Loucy (cell line): ENCODE data around the gene TNK1.
"Not testable (repeated sequence)": the region's sequence is repeated elsewhere in the genome, so short reads cannot be mapped to it uniquely, and the experiment has no call there.

Experiments
- H2AFZ ChIP-seq: fragments of 200-600 bp; sonication (generic); 2 replicates; pipeline ENCODE4 v1.6.0; 2016; ENCODE audit warnings: antibody characterized with exemption, mild to moderate bottlenecking, low read length, moderate library complexity
- H3F3A ChIP-seq: fragments of 200-600 bp; 2 replicates; pipeline ENCODE4 v1.6.0; 2016; ENCODE audit warnings: antibody characterized with exemption, low read depth, mild to moderate bottlenecking
- H3K27me3 ChIP-seq: fragments of 200-600 bp; sonication (generic); 2 replicates; pipeline ENCODE4 v1.6.1; 2014; ENCODE audit warnings: low read length, mild to moderate bottlenecking; ENCODE audit not compliant: insufficient read depth, poor library complexity, severe bottlenecking
- H3K36me3 ChIP-seq: fragments of 200-600 bp; sonication (generic); 2 replicates; pipeline ENCODE4 v1.6.1; 2016; ENCODE audit warnings: low read length; ENCODE audit not compliant: insufficient read depth
- H3K4me1 ChIP-seq: fragments of 200-600 bp; sonication (generic); 2 replicates; pipeline ENCODE4 v1.5.1; 2014; ENCODE audit warnings: low read length, mild to moderate bottlenecking; ENCODE audit not compliant: insufficient read depth, poor library complexity, severe bottlenecking
- H3K4me2 ChIP-seq: fragments of 200-600 bp; sonication (generic); 2 replicates; pipeline ENCODE4 v1.6.0; 2014; ENCODE audit warnings: antibody characterized with exemption, low read length, low read depth, mild to moderate bottlenecking; ENCODE audit not compliant: poor library complexity, severe bottlenecking
- H3K4me3 ChIP-seq: fragments of 200-600 bp; sonication (generic); 2 replicates; pipeline ENCODE4 v1.5.1; 2014; ENCODE audit warnings: low read length, mild to moderate bottlenecking, mixed read lengths; ENCODE audit not compliant: poor library complexity, severe bottlenecking
- H3K79me2 ChIP-seq: fragments of 200-600 bp; sonication (generic); 2 replicates; pipeline ENCODE4 v1.6.1; 2014; ENCODE audit warnings: low read length; ENCODE audit not compliant: insufficient read depth
- H3K9ac ChIP-seq: fragments of 200-600 bp; sonication (generic); 2 replicates; pipeline ENCODE4 v1.6.0; 2014; ENCODE audit warnings: mild to moderate bottlenecking, low read depth, low read length, moderate library complexity; ENCODE audit not compliant: poor library complexity, severe bottlenecking
- H3K9me2 ChIP-seq: fragments of 200-600 bp; sonication (generic); replicated peaks from 2 replicates; pipeline ENCODE4 v1.6.1; 2016; ENCODE audit warnings: low read depth, low read length, mixed read lengths
- H3K9me3 ChIP-seq: fragments of 200-600 bp; sonication (generic); 2 replicates; pipeline ENCODE4 v1.6.1; 2014; ENCODE audit warnings: mild to moderate bottlenecking, antibody characterized with exemption, low read length, low read depth; ENCODE audit not compliant: insufficient read depth
- H4K20me1 ChIP-seq: fragments of 200-600 bp; sonication (generic); 2 replicates; pipeline ENCODE4 v1.6.0; 2014; ENCODE audit warnings: antibody characterized with exemption, low read length, mild to moderate bottlenecking; ENCODE audit not compliant: insufficient read depth, poor library complexity, severe bottlenecking
- EZH2phosphoT487 ChIP-seq: fragments of 200-600 bp; IDR thresholded peaks from 2 replicates; pipeline ENCODE4 v1.6.1; 2018; ENCODE audit warnings: antibody characterized with exemption, mild to moderate bottlenecking, moderate library complexity, borderline replicate concordance
- TF ChIP-seq, protein P1 (sequence below): fragments of 200-600 bp; sonication (generic); conservative IDR thresholded peaks from 2 replicates; pipeline ENCODE4 v1.5.1; 2014; ENCODE audit warnings: mild to moderate bottlenecking, antibody characterized with exemption, low read length

The TNK1 gene

DNA sequence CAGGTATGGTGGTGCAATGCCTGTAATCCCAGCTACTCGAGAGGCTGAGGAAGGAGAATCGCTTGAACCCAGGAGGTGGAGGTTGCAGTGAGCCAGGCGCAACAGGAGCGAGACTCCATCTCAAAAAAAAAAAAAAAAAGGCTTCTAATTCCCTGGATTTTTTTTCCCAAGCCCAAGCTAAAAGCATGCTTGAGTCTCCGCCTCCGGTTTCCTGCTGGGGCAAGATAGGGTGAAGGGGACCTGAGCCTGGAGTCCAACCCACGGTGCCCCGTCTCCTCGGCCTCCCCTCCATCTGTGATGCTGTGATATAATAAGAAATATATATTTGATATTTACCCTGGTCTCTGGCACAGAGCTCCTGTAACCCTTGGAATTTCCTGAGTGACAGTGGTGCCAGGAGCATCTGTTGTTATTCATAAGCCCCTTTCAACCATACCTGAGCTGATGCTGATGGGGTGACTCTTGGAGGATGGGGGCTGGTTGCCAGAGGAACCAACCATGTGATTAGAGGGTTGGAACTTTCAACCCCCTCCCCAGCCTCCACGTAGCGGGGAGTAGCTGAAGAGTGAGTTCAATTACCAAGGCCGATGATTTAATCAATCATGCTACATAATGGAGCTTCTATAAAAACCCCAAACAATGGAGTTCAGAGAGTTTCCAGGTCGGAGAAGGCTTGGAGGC, 12.8 kb upstream of the TNK1 start:
- Histone ChIP-seq H3K79me2 (no peaks in the 10 kb centered on the region), H3K9me3 (no peaks in the 10 kb centered on the region), H4K20me1 (no peaks in the 10 kb centered on the region), H3K27me3 (no peaks in the 10 kb centered on the region), H3K36me3 (no peaks in the 10 kb centered on the region), H3K4me1 (no peaks in the 10 kb centered on the region), H3K9ac (no peak overlapping the region), H3K9me2 (no peaks in the 10 kb centered on the region), H3K4me3 (no peak overlapping the region), H3K4me2 (no peak overlapping the region), H2AFZ (no peak overlapping the region), H3F3A (no peaks in the 10 kb centered on the region)
- TF ChIP-seq, protein P1, sequence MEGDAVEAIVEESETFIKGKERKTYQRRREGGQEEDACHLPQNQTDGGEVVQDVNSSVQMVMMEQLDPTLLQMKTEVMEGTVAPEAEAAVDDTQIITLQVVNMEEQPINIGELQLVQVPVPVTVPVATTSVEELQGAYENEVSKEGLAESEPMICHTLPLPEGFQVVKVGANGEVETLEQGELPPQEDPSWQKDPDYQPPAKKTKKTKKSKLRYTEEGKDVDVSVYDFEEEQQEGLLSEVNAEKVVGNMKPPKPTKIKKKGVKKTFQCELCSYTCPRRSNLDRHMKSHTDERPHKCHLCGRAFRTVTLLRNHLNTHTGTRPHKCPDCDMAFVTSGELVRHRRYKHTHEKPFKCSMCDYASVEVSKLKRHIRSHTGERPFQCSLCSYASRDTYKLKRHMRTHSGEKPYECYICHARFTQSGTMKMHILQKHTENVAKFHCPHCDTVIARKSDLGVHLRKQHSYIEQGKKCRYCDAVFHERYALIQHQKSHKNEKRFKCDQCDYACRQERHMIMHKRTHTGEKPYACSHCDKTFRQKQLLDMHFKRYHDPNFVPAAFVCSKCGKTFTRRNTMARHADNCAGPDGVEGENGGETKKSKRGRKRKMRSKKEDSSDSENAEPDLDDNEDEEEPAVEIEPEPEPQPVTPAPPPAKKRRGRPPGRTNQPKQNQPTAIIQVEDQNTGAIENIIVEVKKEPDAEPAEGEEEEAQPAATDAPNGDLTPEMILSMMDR: no peak
- no peak for TF ChIP-seq EZH2phosphoT487

DNA sequence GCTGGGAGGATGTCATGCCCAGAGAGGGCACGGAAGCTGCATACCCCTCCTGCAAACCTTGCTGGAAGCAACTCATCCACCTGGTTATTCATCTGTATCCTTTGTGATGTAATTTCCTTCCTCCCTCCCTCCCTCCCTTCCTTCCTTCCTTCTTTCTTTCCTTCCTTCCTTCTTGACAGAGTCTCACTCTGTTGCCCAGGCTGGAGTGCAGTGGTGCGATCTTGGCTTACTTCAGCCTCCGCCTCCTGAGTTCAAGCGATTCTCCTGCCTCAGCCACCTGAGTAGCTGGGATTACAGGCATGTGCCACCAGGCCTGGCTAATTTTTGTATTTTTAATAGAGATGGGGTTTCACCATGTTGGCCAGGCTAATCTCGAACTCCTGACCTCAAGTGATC, 12.3 kb upstream of the TNK1 start:
- H3F3A ChIP-seq, H4K20me1 ChIP-seq, H3K36me3 ChIP-seq, H3K4me3 ChIP-seq, H2AFZ ChIP-seq, H3K4me2 ChIP-seq, H3K9ac ChIP-seq, H3K9me3 ChIP-seq, H3K79me2 ChIP-seq, H3K4me1 ChIP-seq, H3K27me3 ChIP-seq, H3K9me2 ChIP-seq: not testable (repeated sequence)

DNA sequence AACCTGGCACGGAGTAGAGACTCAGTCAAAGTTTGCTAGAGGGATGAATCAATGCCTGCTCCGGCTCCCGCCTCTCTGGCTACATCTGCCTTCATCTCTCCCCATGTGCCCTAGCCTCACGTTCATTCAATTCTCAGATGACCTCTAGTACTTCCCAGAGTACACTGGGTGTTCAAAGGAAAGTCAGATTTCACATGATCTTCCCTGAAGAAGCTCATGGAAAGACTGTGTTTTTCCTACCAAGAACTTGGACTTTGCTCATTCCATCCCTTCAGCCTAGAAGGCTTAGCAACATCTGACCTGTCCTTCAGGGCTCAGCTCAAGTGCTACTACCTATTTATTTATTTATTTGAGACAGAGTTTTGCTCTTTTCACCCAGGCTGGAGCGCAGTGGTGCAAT, 11.1 kb upstream of the TNK1 start:
- Histone ChIP-seq H3K79me2 (no peaks in the 10 kb centered on the region), H3K9me3 (no peaks in the 10 kb centered on the region), H2AFZ (no peak overlapping the region), H3K9me2 (no peaks in the 10 kb centered on the region), H3K27me3 (no peaks in the 10 kb centered on the region), H3F3A (no peaks in the 10 kb centered on the region), H3K36me3 (no peaks in the 10 kb centered on the region), H3K4me1 (no peaks in the 10 kb centered on the region), H3K4me3 (no peak overlapping the region), H3K4me2 (no peak overlapping the region), H3K9ac (no peak overlapping the region), H4K20me1 (no peaks in the 10 kb centered on the region)
- no peak for TF ChIP-seq EZH2phosphoT487
- TF ChIP-seq, protein P1: no peak

DNA sequence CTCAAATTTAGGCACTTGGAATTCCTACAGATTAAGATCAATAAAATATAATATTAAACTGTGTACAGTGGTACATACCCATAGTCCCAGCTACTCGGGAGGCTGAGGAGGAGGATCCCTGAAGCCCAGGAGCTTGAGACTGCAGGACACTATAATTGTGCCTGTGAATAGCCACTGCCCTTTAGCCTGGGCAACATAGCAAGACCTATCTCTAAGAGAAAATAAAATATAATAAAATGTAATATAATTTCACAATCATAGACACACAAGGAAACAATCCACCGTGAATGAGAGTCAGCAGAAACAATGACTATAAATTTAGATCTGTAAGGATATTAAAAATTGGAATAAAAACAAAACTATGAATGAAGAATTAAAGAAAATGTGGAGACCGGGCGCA, 10.0 kb upstream of the TNK1 start:
- H2AFZ ChIP-seq: no peak overlapping the region
- no peak for TF ChIP-seq EZH2phosphoT487
- TF ChIP-seq, protein P1: no peak
- no peaks in the 10 kb centered on the region for H3K4me1 ChIP-seq
- no peaks in the 10 kb centered on the region for H3K9me3 ChIP-seq
- H4K20me1 ChIP-seq: no peaks in the 10 kb centered on the region
- H3K4me3 ChIP-seq: no peak overlapping the region
- no peak overlapping the region for H3K9ac ChIP-seq
- H3K4me2 ChIP-seq: no peak overlapping the region
- no peaks in the 10 kb centered on the region for H3F3A ChIP-seq
- no peaks in the 10 kb centered on the region for H3K27me3 ChIP-seq
- no peaks in the 10 kb centered on the region for H3K36me3 ChIP-seq
- no peaks in the 10 kb centered on the region for H3K79me2 ChIP-seq
- H3K9me2 ChIP-seq: no peaks in the 10 kb centered on the region
